Liver (tissue), 9 donors: ENCODE results near the gene GDF10. TPM values are rescaled to one million over a fixed set of nuclear protein-coding genes. Genes with fewer than 3 reads are reported as not detected.

Experiments used
- DNase-seq: peaks from one replicate; pipeline ENCODE4 v3.0.0-alpha.2; 2017; ENCODE audit warnings: low spot score
- H3K27ac ChIP-seq, 2 donors: one replicate each; pipeline ENCODE4 v1.7.0; 2013; ENCODE audit warnings: inconsistent platforms in 2 of 2, low read length in 2 of 2, control low read depth in 1 of 2, low read depth in 1 of 2, mild to moderate bottlenecking in 1 of 2
- H3K27me3 ChIP-seq, 4 donors: one replicate each; pipeline versions ENCODE4 v1.6.1 to v1.7.0; 2013; ENCODE audit warnings: low read length in 3 of 4, inconsistent platforms in 1 of 4, mild to moderate bottlenecking in 1 of 4, moderate library complexity in 1 of 4; ENCODE audit not compliant: control insufficient read depth in 4 of 4, insufficient read depth in 4 of 4
- H3K36me3 ChIP-seq, 4 donors: one replicate each; pipeline versions ENCODE4 v1.6.1 to v1.7.0; 2013; ENCODE audit warnings: low read length in 3 of 4, mild to moderate bottlenecking in 3 of 4, low read depth in 1 of 4, moderate library complexity in 1 of 4; ENCODE audit not compliant: control insufficient read depth in 4 of 4, insufficient read depth in 3 of 4
- H3K4me1 ChIP-seq, 4 donors: one replicate each; pipeline versions ENCODE4 v1.6.1 to v1.7.0; 2013; ENCODE audit warnings: low read length in 3 of 4, mild to moderate bottlenecking in 3 of 4, moderate library complexity in 1 of 4; ENCODE audit not compliant: control insufficient read depth in 4 of 4, insufficient read depth in 4 of 4
- H3K4me3 ChIP-seq, 3 donors: one replicate each; pipeline versions ENCODE4 v1.6.1 to v1.7.0; 2013; ENCODE audit warnings: low read length in 3 of 3, control low read depth in 1 of 3, low read depth in 1 of 3, mild to moderate bottlenecking in 1 of 3
- H3K9ac ChIP-seq, 2 donors: one replicate each; pipeline ENCODE4 v1.7.0; 2013; ENCODE audit warnings: low read length in 2 of 2, mild to moderate bottlenecking in 2 of 2, moderate library complexity in 2 of 2, control low read depth in 1 of 2, low read depth in 1 of 2
- H3K9me3 ChIP-seq, 4 donors: one replicate each; pipeline versions ENCODE4 v1.6.1 to v1.7.0; 2013; ENCODE audit warnings: low read length in 3 of 4; ENCODE audit not compliant: control insufficient read depth in 4 of 4
- ATF3 ChIP-seq: IDR thresholded peaks from 2 replicates; pipeline ENCODE4 v1.6.1; 2016; ENCODE audit warnings: antibody characterized with exemption
- CTCF ChIP-seq: fragments of 150-350 bp; IDR thresholded peaks from 2 replicates; pipeline ENCODE4 v1.5.1; 2017; ENCODE audit warnings: improper control_type of control experiment, low read depth, low read length; ENCODE audit not compliant: missing input control
- EGR1 ChIP-seq, 2 donors: IDR thresholded peaks; 2 replicates each; pipeline ENCODE4 v1.6.1; 2016 to 2018; ENCODE audit warnings: antibody characterized with exemption in 2 of 2, low read depth in 2 of 2
- FOXA2 ChIP-seq: IDR thresholded peaks from 2 replicates; pipeline ENCODE4 v1.6.1; 2016; ENCODE audit warnings: antibody characterized with exemption
- GABPA ChIP-seq, 2 donors: IDR thresholded peaks in 1 of 2; conservative IDR thresholded peaks in 1 of 2; 2 replicates each; pipeline ENCODE4 v1.6.1; 2016; ENCODE audit warnings: antibody characterized with exemption in 2 of 2, mild to moderate bottlenecking in 1 of 2, moderate library complexity in 1 of 2
- HNF4A ChIP-seq, 2 donors: conservative IDR thresholded peaks; 2 replicates each; pipeline ENCODE4 v1.6.1; 2016; ENCODE audit warnings: antibody characterized with exemption in 2 of 2, mild to moderate bottlenecking in 2 of 2
- HNF4G ChIP-seq: IDR thresholded peaks from 2 replicates; pipeline ENCODE4 v1.6.1; 2016; ENCODE audit warnings: antibody characterized with exemption
- RAD21 ChIP-seq, 2 donors: IDR thresholded peaks; 2 replicates each; pipeline ENCODE4 v1.6.1; 2016; ENCODE audit warnings: antibody characterized with exemption in 2 of 2, mild to moderate bottlenecking in 2 of 2
- REST ChIP-seq: IDR thresholded peaks from 2 replicates; pipeline ENCODE4 v1.6.1; 2016; ENCODE audit warnings: antibody characterized with exemption, mild to moderate bottlenecking
- RXRA ChIP-seq, 2 donors: IDR thresholded peaks; 2 replicates each; pipeline ENCODE4 v1.6.1; 2017 to 2018; ENCODE audit warnings: antibody characterized with exemption in 2 of 2, mild to moderate bottlenecking in 1 of 2
- SP1 ChIP-seq: IDR thresholded peaks from 2 replicates; pipeline ENCODE4 v1.6.1; 2018; ENCODE audit warnings: antibody characterized with exemption, mild to moderate bottlenecking
- TAF1 ChIP-seq: conservative IDR thresholded peaks from 2 replicates; pipeline ENCODE4 v1.6.1; 2016; ENCODE audit warnings: antibody characterized with exemption, mild to moderate bottlenecking
- YY1 ChIP-seq: IDR thresholded peaks from 2 replicates; pipeline ENCODE4 v1.6.1; 2016; ENCODE audit warnings: antibody characterized with exemption, mild to moderate bottlenecking
- ZBTB33 ChIP-seq: IDR thresholded peaks from 2 replicates; pipeline ENCODE4 v1.6.1; 2016; ENCODE audit warnings: antibody characterized with exemption
- WGBS: extraction: QIAGEN DNeasy Blood & Tissue Kit; methylation state at CpG from one replicate; pipeline ENCODE4 v1.1.7; 2013; 5-methylcytosine and 5-hydroxymethylcytosine counted together
- polyA plus RNA-seq, 2 donors: library from polyadenylated mRNA; stranded (reverse) in 1 of 2; unstranded in 1 of 2; fragments of 200-250 nt in 1 of 2; fragments of >200 nt in 1 of 2; fragmentation: Nextera tagmentation in 1 of 2; extraction: Ambion mirVana in 1 of 2; gene quantifications; one replicate each; pipeline versions ENCODE4 v1.2.1 to v1.2.3, GENCODE V29; 2013 to 2015
- total RNA-seq, 2 donors: library from RNA; depleted of rRNA; stranded (reverse); fragments of >200 nt; gene quantifications; one replicate each; pipeline ENCODE4 v1.2.3, GENCODE V29; 2014
- donor health status: healthy.
- donor health status: healthy.
- donor health status: healthy.
- donor health status: healthy.
- donor health status: healthy.

The GDF10 gene
- total and polyA plus RNA-seq, 4 donors: under 0.01 to 0.28 (median 0.11) TPM

- no peak for DNase-seq
- peaks cover 0 to 11% (median 0%) of the 10 kb centered on the region in 4 donors for H3K9me3 ChIP-seq
- TF ChIP-seq REST: no peak
- no peak for TF ChIP-seq RXRA (IDR thresholded peaks at IDR 0.05)
- TF ChIP-seq ATF3: no peak
- TF ChIP-seq HNF4G: no peak
- TF ChIP-seq TAF1: no peak
- no peak for TF ChIP-seq HNF4A (conservative IDR thresholded peaks at IDR 0.05)
- TF ChIP-seq YY1: no peak
- no peak for TF ChIP-seq GABPA (IDR thresholded peaks at IDR 0.05 in 1 of 2, conservative IDR thresholded peaks at IDR 0.05 in 1 of 2)
- no peak for TF ChIP-seq SP1
- no peak for TF ChIP-seq EGR1 (IDR thresholded peaks at IDR 0.05; ENCODE audit: low read depth in 2 of 2)
- no peak for TF ChIP-seq ZBTB33
- no peak for TF ChIP-seq FOXA2
- no peak for TF ChIP-seq CTCF
- TF ChIP-seq RAD21 (IDR thresholded peaks at IDR 0.05): no peak
- no peak overlapping the region for H3K9ac ChIP-seq
- H3K4me3 ChIP-seq: no peak overlapping the region
- WGBS: 94% methylated on average over 5 of the region's 5 CpGs
- H3K4me1 ChIP-seq: no peaks in the 10 kb centered on the region
- peaks cover 0 to 3% (median 0%) of the 10 kb centered on the region in 4 donors for H3K27me3 ChIP-seq
- no peaks in the 10 kb centered on the region for H3K36me3 ChIP-seq
- H3K27ac ChIP-seq: no peak overlapping the region
Measured at GRCh38 chr10:47261556-47261955, 38.4 kb upstream of the GDF10 start.
